Measurements from ENCODE around the gene HMGCR.

- TF ChIP-seq POLR2AphosphoS5 (IDR thresholded peaks at IDR 0.05; ENCODE audit: low read depth, low read length) (no peak), POLR2A (IDR thresholded peaks at IDR 0.05; ENCODE audit: low read depth, low read length) (no peak), TAF1 (IDR thresholded peaks at IDR 0.05; ENCODE audit: low read depth, low read length) (no peak), PAX5 (IDR thresholded peaks at IDR 0.05; ENCODE audit: insufficient read depth, low read length, severe bottlenecking) (no peak), SPI1 (IDR thresholded peaks at IDR 0.05; ENCODE audit: low read depth, low read length) (no peak), POU2F2 (IDR thresholded peaks at IDR 0.05; ENCODE audit: low read depth, low read length) (no peak)
These were observed 474 bp downstream of the HMGCR start for GRCh38 chr5:75337366-75338021.

Measured in GM12891 (cell line).